Endothelial cell (in vitro differentiated cells): ENCODE results near the gene PGF. TPM values are rescaled to one million over a fixed set of nuclear protein-coding genes. Genes with fewer than 3 reads are reported as not detected.

Experiments
- DNase-seq: peaks from one replicate; pipeline ENCODE4 v3.0.0; 2021; ENCODE audit warnings: low spot score
- H3K27ac Mint-ChIP-seq: one replicate; pipeline ENCODE4 v1.8.0; 2021; ENCODE audit warnings: mixed read lengths, inconsistent platforms; ENCODE audit not compliant: unreplicated experiment
- H3K27me3 Mint-ChIP-seq: one replicate; pipeline ENCODE4 v1.8.0; 2021; ENCODE audit warnings: mild to moderate bottlenecking, moderate library complexity, mixed read lengths, inconsistent platforms; ENCODE audit not compliant: unreplicated experiment
- H3K36me3 Mint-ChIP-seq: one replicate; pipeline ENCODE4 v1.8.0; 2021; ENCODE audit warnings: mild to moderate bottlenecking, low read depth, mixed read lengths, inconsistent platforms; ENCODE audit not compliant: unreplicated experiment
- H3K4me1 Mint-ChIP-seq: one replicate; pipeline ENCODE4 v1.8.0; 2021; ENCODE audit warnings: mild to moderate bottlenecking, mixed read lengths, inconsistent platforms; ENCODE audit not compliant: unreplicated experiment
- H3K4me3 Mint-ChIP-seq: one replicate; pipeline ENCODE4 v1.8.0; 2021; ENCODE audit warnings: mild to moderate bottlenecking, mixed read lengths, inconsistent platforms; ENCODE audit not compliant: unreplicated experiment
- H3K9me3 Mint-ChIP-seq: one replicate; pipeline ENCODE4 v1.8.0; 2021; ENCODE audit warnings: mixed read lengths, inconsistent platforms; ENCODE audit not compliant: unreplicated experiment
- total RNA-seq: library from RNA; stranded (reverse); fragmentation: NEBNext Ultra II Directional; extraction: Animal tissue kit (Norgen Biotek cat#: 25700); gene quantifications from one replicate; pipeline ENCODE4 v1.2.1, GENCODE V29; 2021; ENCODE audit not compliant: unreplicated experiment
- TF ChIP-seq, protein P1 (sequence below): fragments of 200-600 bp; sonication (generic); IDR thresholded peaks from one replicate; pipeline ENCODE4 v1.5.0; 2021; ENCODE audit warnings: antibody characterized with exemption; ENCODE audit not compliant: unreplicated experiment

PGF gene
- total RNA-seq, 1 donor from 2014 or later, result 6.5 TPM

DNA sequence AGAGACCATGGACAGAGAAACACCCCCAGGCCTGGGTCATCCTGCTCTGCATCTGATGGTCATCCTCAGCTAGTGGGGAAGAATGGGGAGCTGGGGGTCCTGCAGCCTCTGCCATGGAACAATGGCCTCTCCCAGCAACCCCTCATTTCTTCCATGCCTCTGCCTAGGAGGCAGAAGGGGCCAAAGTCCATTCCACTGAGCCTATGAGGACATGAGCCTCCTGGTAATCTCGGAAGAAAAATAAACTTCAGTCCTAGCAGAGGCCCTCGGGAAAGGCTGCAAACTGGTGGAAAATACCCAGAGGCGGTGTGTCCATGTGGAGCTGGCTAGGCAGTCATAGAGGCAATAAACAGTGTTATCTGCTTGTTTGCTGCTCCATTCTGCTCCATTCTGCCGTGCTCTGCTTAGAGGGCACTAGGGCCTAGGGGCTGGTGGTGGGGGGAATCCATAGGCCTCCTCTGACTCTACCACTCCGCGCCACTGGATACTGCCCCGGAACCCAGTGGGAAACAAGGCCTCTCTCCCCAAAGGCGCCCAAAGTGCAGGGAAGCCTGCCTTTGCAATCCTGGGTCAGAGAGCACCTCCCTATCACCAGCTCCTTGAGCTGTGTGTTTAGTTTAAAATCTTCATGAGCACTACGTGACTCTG, 4.5 kb downstream of the PGF start:
- DNase-seq, result no peak
- H3K27me3 Mint-ChIP-seq, result peaks cover 10% of the 10 kb centered on the region
- H3K27ac Mint-ChIP-seq, result no peak overlapping the region
- TF ChIP-seq, protein P1, sequence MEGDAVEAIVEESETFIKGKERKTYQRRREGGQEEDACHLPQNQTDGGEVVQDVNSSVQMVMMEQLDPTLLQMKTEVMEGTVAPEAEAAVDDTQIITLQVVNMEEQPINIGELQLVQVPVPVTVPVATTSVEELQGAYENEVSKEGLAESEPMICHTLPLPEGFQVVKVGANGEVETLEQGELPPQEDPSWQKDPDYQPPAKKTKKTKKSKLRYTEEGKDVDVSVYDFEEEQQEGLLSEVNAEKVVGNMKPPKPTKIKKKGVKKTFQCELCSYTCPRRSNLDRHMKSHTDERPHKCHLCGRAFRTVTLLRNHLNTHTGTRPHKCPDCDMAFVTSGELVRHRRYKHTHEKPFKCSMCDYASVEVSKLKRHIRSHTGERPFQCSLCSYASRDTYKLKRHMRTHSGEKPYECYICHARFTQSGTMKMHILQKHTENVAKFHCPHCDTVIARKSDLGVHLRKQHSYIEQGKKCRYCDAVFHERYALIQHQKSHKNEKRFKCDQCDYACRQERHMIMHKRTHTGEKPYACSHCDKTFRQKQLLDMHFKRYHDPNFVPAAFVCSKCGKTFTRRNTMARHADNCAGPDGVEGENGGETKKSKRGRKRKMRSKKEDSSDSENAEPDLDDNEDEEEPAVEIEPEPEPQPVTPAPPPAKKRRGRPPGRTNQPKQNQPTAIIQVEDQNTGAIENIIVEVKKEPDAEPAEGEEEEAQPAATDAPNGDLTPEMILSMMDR, result no peak
- no peaks in the 10 kb centered on the region for H3K9me3 Mint-ChIP-seq
- H3K4me3 Mint-ChIP-seq, result no peak overlapping the region
- H3K36me3 Mint-ChIP-seq, result peaks cover 4% of the 10 kb centered on the region
- H3K4me1 Mint-ChIP-seq, result peaks cover 3% of the 10 kb centered on the region

DNA sequence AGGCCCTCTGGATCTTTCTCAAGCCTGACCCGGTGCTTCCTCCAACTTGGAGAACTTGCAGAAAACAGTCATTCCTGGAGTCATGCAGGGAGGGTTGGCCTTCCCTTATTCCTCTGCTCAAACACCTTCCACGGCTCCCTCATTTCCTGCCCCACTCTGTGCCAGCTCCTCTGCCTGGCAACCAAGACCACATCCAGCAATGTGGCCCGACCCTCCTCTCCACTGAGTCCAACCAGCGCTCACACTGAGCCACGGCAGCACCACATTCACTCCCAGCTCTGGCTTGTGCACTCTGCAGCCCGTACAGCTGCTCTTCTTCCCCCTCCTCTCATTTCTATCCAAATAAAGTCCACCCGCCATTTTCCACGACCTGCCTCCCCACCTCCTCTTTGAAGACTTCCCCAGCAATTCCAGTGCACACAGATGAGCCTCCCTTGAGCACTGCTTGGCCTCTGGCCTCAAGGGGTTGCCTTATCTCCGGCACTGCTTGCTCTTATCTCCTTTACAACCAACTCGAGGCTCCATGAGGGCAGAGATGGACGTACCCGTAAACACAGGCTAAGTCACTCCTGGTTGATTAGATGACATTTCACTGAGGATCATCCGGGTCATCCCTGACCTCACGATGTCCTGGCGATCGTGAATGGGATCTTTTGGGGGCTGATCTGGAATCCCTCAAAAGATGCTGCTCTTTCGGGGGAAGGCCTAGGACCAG, 5.4 kb downstream of the PGF start:
- TF ChIP-seq, protein P1, result no peak
- H3K4me1 Mint-ChIP-seq, result peaks cover 3% of the 10 kb centered on the region
- no peak for DNase-seq
- H3K9me3 Mint-ChIP-seq, result no peaks in the 10 kb centered on the region
- H3K27me3 Mint-ChIP-seq, result peaks cover 10% of the 10 kb centered on the region
- H3K36me3 Mint-ChIP-seq, result peaks cover 4% of the 10 kb centered on the region
- no peak overlapping the region for H3K27ac Mint-ChIP-seq
- no peak overlapping the region for H3K4me3 Mint-ChIP-seq

GRCh38 chr14:74949191-74949601, 6.2 kb downstream of the PGF start:
- H3K27ac Mint-ChIP-seq, result no peak overlapping the region
- H3K4me3 Mint-ChIP-seq, result no peak overlapping the region
- H3K9me3 Mint-ChIP-seq, result no peaks in the 10 kb centered on the region
- DNase-seq, result no peak
- TF ChIP-seq, protein P1, result no peak
- peaks cover 4% of the 10 kb centered on the region for H3K36me3 Mint-ChIP-seq
- peaks cover 10% of the 10 kb centered on the region for H3K27me3 Mint-ChIP-seq
- peaks cover 3% of the 10 kb centered on the region for H3K4me1 Mint-ChIP-seq

GRCh38 chr14:74948228-74949175, 6.9 kb downstream of the PGF start:
- no peak overlapping the region for H3K4me3 Mint-ChIP-seq
- no peaks in the 10 kb centered on the region for H3K9me3 Mint-ChIP-seq
- peaks cover 4% of the 10 kb centered on the region for H3K36me3 Mint-ChIP-seq
- H3K27me3 Mint-ChIP-seq, result peaks cover 9% of the 10 kb centered on the region
- no peak for DNase-seq
- TF ChIP-seq, protein P1, result no peak
- H3K27ac Mint-ChIP-seq, result no peak overlapping the region
- H3K4me1 Mint-ChIP-seq, result peaks cover 3% of the 10 kb centered on the region
